ENCODE results near the gene CPLANE2.

The CPLANE2 gene

DNA sequence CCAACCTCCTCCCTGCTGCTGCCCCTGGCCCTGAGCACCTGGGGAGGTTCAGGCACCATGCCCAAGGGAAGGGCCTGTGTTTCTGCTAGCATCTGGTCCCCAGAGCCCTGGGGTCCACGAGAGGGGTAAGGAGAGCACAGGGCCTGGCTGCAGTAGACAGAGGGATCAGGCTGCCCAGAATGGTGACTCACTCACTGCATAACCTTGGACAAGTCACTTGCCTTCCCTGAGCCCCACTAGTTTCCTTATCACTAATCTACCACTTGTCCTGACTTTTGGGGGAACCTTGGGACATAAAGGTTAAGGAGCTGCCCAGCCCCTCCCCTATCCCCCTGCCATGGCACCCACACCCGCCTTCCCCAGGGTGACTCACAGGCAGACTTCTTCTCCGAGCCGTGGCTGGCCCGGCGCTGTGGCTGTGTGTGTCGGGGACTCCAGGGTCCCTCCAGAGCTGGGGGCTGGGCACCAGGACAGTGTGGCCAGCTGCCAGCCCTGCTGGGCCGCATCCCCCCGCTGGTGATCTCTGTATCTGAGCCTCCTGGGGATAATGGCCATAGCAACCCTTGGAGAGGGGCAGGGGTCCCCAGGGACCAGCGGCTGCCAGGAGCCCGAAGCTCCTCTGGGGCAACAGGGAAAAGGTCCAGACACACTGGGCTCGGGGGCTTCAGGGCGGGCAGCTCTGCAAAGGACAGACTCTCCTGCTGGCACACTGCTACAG is 28.6 kb downstream of the CPLANE2 start:
- TF ChIP-seq CTCF (conservative IDR thresholded peaks at IDR 0.05; ENCODE audit: low read depth, low read length) = no peak
- H3K4me3 ChIP-seq (ENCODE audit: low read depth, low read length) = no peak overlapping the region
- peak; percentile 27 for DNase-seq (ENCODE audit: low read depth)

GRCh38 chr1:16207318-16208269 is 29.4 kb downstream of the CPLANE2 start:
- H3K4me3 ChIP-seq (ENCODE audit: low read depth, low read length) = peak overlapping the region; percentile 54
- TF ChIP-seq CTCF (conservative IDR thresholded peaks at IDR 0.05; ENCODE audit: low read depth, low read length) = no peak
- DNase-seq (ENCODE audit: low read depth) = no peak

DNA sequence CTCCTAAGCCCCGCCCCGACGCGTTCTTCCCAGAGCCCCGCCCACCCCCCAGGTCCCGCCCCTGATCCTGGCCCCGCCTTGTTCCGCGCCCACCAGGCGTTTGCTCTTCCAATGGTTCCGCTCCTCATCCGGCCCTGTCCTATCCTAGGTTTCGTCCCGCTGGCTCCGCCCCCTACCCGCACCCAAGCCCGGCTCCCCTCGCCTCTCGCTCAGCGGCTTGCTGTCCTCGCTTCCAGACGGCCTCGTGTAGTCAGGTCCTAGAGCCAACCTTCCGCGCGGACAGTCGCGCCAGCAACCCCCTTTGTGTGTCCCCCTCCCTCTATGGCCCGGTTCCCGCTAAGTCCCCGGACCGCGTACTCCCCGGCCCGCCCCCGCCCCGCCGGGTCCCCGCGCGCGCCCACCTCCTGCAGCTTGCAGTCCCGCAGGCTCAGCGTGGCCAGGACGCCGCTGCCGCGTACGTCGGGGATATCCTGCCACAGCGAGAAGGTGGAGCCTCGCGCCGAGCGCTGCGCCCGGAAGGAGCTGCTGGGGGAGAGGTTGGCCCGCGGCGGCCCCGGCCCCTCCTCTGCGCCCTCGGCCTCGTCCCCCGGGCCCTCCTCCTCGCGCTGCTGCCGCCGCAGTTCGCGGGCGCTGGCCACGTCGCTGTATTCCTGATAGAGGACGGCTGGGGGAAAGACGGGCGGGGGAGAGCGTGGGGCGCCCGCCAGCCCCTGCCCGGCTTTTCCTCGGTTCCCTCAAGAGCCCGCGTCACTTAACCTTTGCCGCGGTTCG is 30.3 kb downstream of the CPLANE2 start:
- TF ChIP-seq CTCF (conservative IDR thresholded peaks at IDR 0.05; ENCODE audit: low read depth, low read length) = no peak
- H3K4me3 ChIP-seq (ENCODE audit: low read depth, low read length) = peak overlapping the region; percentile 64
- peak; percentile 99 for DNase-seq (ENCODE audit: low read depth)

- TF ChIP-seq CTCF (conservative IDR thresholded peaks at IDR 0.05; ENCODE audit: low read depth, low read length) = no peak
- peak overlapping the region; percentile 64 for H3K4me3 ChIP-seq (ENCODE audit: low read depth, low read length)
- DNase-seq (ENCODE audit: low read depth) = no peak
Measured at GRCh38 chr1:16205891-16206546, 31.0 kb downstream of the CPLANE2 start.

GRCh38 chr1:16205334-16205671 is 31.7 kb downstream of the CPLANE2 start:
- no peak for TF ChIP-seq CTCF (conservative IDR thresholded peaks at IDR 0.05; ENCODE audit: low read depth, low read length)
- no peak overlapping the region for H3K4me3 ChIP-seq (ENCODE audit: low read depth, low read length)
- no peak for DNase-seq (ENCODE audit: low read depth)

- peak; percentile 47 for DNase-seq (ENCODE audit: low read depth)
- TF ChIP-seq CTCF (conservative IDR thresholded peaks at IDR 0.05; ENCODE audit: low read depth, low read length) = peak; percentile 66
- H3K4me3 ChIP-seq (ENCODE audit: low read depth, low read length) = no peak overlapping the region
Measured at GRCh38 chr1:16204634-16205333, 32.2 kb downstream of the CPLANE2 start.

Data from choroid plexus epithelial cell (primary cell).